Measurements from ENCODE around the gene FBXO36. TPM values are rescaled to one million over a fixed set of nuclear protein-coding genes. Genes with fewer than 3 reads are reported as not detected.

FBXO36 gene
- total RNA-seq, 2 experiments from 2014 or later = 1.0 to 1.1 TPM

Other genes with a start within 250 kb of the FBXO36 start
- not detected for gene DNER, start 207.9 kb upstream of the FBXO36 start, total RNA-seq
- 100 to 1,000 TPM; 221 to 229 TPM for gene TRIP12, start 494 bp upstream of the FBXO36 start, total RNA-seq
- under 1 TPM; 0.61 to 0.63 TPM for gene SLC16A14, start 146.4 kb downstream of the FBXO36 start, total RNA-seq